ENCODE data around the gene C1QTNF8. TPM values are rescaled to one million over a fixed set of nuclear protein-coding genes. Genes with fewer than 3 reads are reported as not detected.

C1QTNF8 gene
- total RNA-seq, 1 experiment from 2014 or later: not detected

GRCh38 chr16:1105888-1106620, 10.0 kb upstream of the C1QTNF8 start:
- Histone ChIP-seq H2AK5ac (ENCODE audit: insufficient read length, low read length) (no peak overlapping the region), H3K18ac (ENCODE audit: insufficient read length, low read depth, low read length) (no peak overlapping the region), H3K4me2 (ENCODE audit: insufficient read depth, insufficient read length, low read length) (no peak overlapping the region), H3K14ac (ENCODE audit: insufficient read depth, low read length) (no peak overlapping the region), H3K9ac (ENCODE audit: extremely low read depth, insufficient read length, low read length) (no peak overlapping the region), H3K27ac (ENCODE audit: insufficient read length, low read depth, low read length) (no peak overlapping the region), H3K23me2 (ENCODE audit: insufficient read length, low read depth, low read length, poor library complexity, severe bottlenecking) (peaks cover 4% of the 10 kb centered on the region), H2BK15ac (ENCODE audit: low read depth, low read length) (no peak overlapping the region), H3K9me3 (ENCODE audit: control insufficient read depth, low read depth, low read length) (no peaks in the 10 kb centered on the region), H2BK12ac (ENCODE audit: insufficient read length, low read depth, low read length) (no peak overlapping the region), H2BK5ac (ENCODE audit: insufficient read length, low read length) (no peak overlapping the region), H3K23ac (ENCODE audit: insufficient read length, low read depth, low read length) (no peak overlapping the region), H3K4ac (ENCODE audit: low read depth, low read length) (no peak overlapping the region), H2BK120ac (ENCODE audit: low read depth, low read length, poor library complexity, severe bottlenecking) (no peak overlapping the region), H2AFZ (ENCODE audit: low read length) (no peak overlapping the region), H3K56ac (ENCODE audit: insufficient read length, low read depth, low read length) (no peak overlapping the region), H3K79me1 (ENCODE audit: insufficient read depth, low read depth, low read length, poor library complexity, severe bottlenecking) (no peaks in the 10 kb centered on the region), H3K4me1 (ENCODE audit: insufficient read depth, low read length) (no peaks in the 10 kb centered on the region), H4K5ac (ENCODE audit: insufficient read length, low read depth, low read length) (no peak overlapping the region), H2BK20ac (ENCODE audit: low read depth, low read length, poor library complexity, severe bottlenecking) (no peak overlapping the region), H4K8ac (replicated peaks; ENCODE audit: insufficient read length, low read depth, low read length) (no peak overlapping the region), H4K20me1 (ENCODE audit: control insufficient read depth, insufficient read depth, insufficient read length) (no peaks in the 10 kb centered on the region), H3K27me3 (ENCODE audit: insufficient read depth, low read length) (no peaks in the 10 kb centered on the region), H3K79me2 (ENCODE audit: insufficient read depth, low read length) (no peaks in the 10 kb centered on the region), H3T11ph (ENCODE audit: low read length) (no peak overlapping the region), H4K91ac (ENCODE audit: insufficient read length, low read depth, low read length) (no peak overlapping the region)
- H3K4me3 Mint-ChIP-seq: no peak overlapping the region
- H3K27me3 Mint-ChIP-seq (ENCODE audit: low read depth): peaks cover 39% of the 10 kb centered on the region
- H3K27ac Mint-ChIP-seq: no peak overlapping the region
- H3K4me1 Mint-ChIP-seq: peaks cover 0 to 3% of the 10 kb centered on the region in 2 experiments; a peak in 1 of 4 replicates
- no peaks in the 10 kb centered on the region for H3K36me3 Mint-ChIP-seq (ENCODE audit: insufficient read depth in 1 of 3, low read depth in 3 of 3)
- WGBS (ENCODE audit: extremely low coverage, insufficient read length, low lambda C conversion rate): no CpG with 5 or more reads among the region's 26 CpGs
- no peaks in the 10 kb centered on the region; a peak in 1 of 5 replicates for H3K9me3 Mint-ChIP-seq
- peak; percentile 81 for DNase-seq
- TF ChIP-seq CTCF (conservative IDR thresholded peaks at IDR 0.05): peak; percentile 94
